Measurements from ENCODE around the gene LPIN1. TPM values are rescaled to one million over a fixed set of nuclear protein-coding genes. Genes with fewer than 3 reads are reported as not detected.
A peak's percentile ranks its signal among the peaks of the same experiment; 100 is the strongest.

Gene LPIN1
- total and polyA plus RNA-seq, 2 of the 13 experiments (the other 11 are each of a cell fraction or from before 2014, with no cell fraction given): 9.7 to 19.4 TPM

GRCh38 chr2:11863513-11864328 is 117.3 kb downstream of the LPIN1 start (continued):
- TF ChIP-seq MED1 (CRISPR knock-in tag; IDR thresholded peaks at IDR 0.05) (0 out of 2 replicates have a peak, but pooled peaks have one; percentile 13), MLLT10 (CRISPR knock-in tag; IDR thresholded peaks at IDR 0.05) (no peak), HBP1 (CRISPR knock-in tag; IDR thresholded peaks at IDR 0.05; ENCODE audit: low read depth) (0 out of 2 replicates have a peak, but pooled peaks have one; percentile 70), MAF1 (CRISPR knock-in tag; IDR thresholded peaks at IDR 0.05; ENCODE audit: borderline replicate concordance) (no peak), ZFX (CRISPR knock-in tag; IDR thresholded peaks at IDR 0.05; ENCODE audit: low read depth) (no peak), FOXA1 (IDR thresholded peaks at IDR 0.05) (no peak), FOXA1 (CRISPR knock-in tag; IDR thresholded peaks at IDR 0.05) (0 out of 2 replicates have a peak, but pooled peaks have one; percentile 21), ZNF274 (CRISPR knock-in tag; IDR thresholded peaks at IDR 0.05) (no peak), ZNF275 (CRISPR knock-in tag; IDR thresholded peaks at IDR 0.05; ENCODE audit: borderline replicate concordance) (no peak), GPBP1L1 (CRISPR knock-in tag; IDR thresholded peaks at IDR 0.05) (no peak), STAT5B (CRISPR knock-in tag; IDR thresholded peaks at IDR 0.05) (0 out of 2 replicates have a peak, but pooled peaks have one; percentile 53), ZNF460 (CRISPR knock-in tag; IDR thresholded peaks at IDR 0.05; ENCODE audit: borderline replicate concordance) (no peak), ZBTB7A (CRISPR knock-in tag; IDR thresholded peaks at IDR 0.05) (no peak), AGO2 (optimal IDR thresholded peaks at IDR 0.05; ENCODE audit: low read depth, low read length) (no peak), ZNF598 (CRISPR knock-in tag; IDR thresholded peaks at IDR 0.05; ENCODE audit: borderline replicate concordance) (no peak), DMAP1 (CRISPR knock-in tag; IDR thresholded peaks at IDR 0.05) (0 out of 2 replicates have a peak, but pooled peaks have one; percentile 21), NFAT5 (CRISPR knock-in tag; IDR thresholded peaks at IDR 0.05) (no peak), SALL1 (CRISPR knock-in tag; IDR thresholded peaks at IDR 0.05) (peak; percentile 61; the same call in 1 of the 2 replicates), ZBTB34 (CRISPR knock-in tag; IDR thresholded peaks at IDR 0.05) (no peak)
